WERI-Rb-1 (cell line): ENCODE results near the gene TSPAN18.

ENCODE experiments used
- DNase-seq: peaks from one replicate; pipeline ENCODE4 v3.0.0-alpha.2; 2020
- H3K27ac ChIP-seq: fragments of 250-450 bp; sonication (Bioruptor Pico); 2 replicates; pipeline ENCODE4 v1.5.1; 2020; ENCODE audit warnings: mild to moderate bottlenecking, moderate library complexity
- H3K27me3 ChIP-seq: fragments of 250-450 bp; sonication (Bioruptor Pico); 2 replicates; pipeline ENCODE4 v1.5.1; 2021; ENCODE audit warnings: mild to moderate bottlenecking, low read depth, moderate library complexity; ENCODE audit not compliant: insufficient read depth, severe bottlenecking
- H3K36me3 ChIP-seq: fragments of 250-450 bp; sonication (Bioruptor Pico); 2 replicates; pipeline ENCODE4 v1.5.1; 2020; ENCODE audit warnings: mild to moderate bottlenecking, moderate library complexity
- H3K4me3 ChIP-seq: 2 replicates; pipeline ENCODE4 v1.5.1; 2011; ENCODE audit warnings: low read depth, mild to moderate bottlenecking, control low read depth, low read length
- H3K9me3 ChIP-seq: fragments of 250-450 bp; sonication (Bioruptor Pico); 2 replicates; pipeline ENCODE4 v1.5.1; 2021; ENCODE audit warnings: mild to moderate bottlenecking, moderate library complexity; ENCODE audit not compliant: severe bottlenecking
- TF ChIP-seq, protein P1 (sequence below): IDR thresholded peaks from 2 replicates; pipeline ENCODE4 v1.5.1; 2011; ENCODE audit warnings: low read depth, mild to moderate bottlenecking, control low read depth, inconsistent platforms, low read length

Gene TSPAN18

GRCh38 chr11:44972746-44973435 is 246.1 kb downstream of the TSPAN18 start:
- Histone ChIP-seq H3K27me3 (no peaks in the 10 kb centered on the region), H3K36me3 (no peaks in the 10 kb centered on the region), H3K9me3 (no peaks in the 10 kb centered on the region), H3K4me3 (no peak overlapping the region), H3K27ac (no peak overlapping the region)
- no peak for DNase-seq
- TF ChIP-seq, protein P1, sequence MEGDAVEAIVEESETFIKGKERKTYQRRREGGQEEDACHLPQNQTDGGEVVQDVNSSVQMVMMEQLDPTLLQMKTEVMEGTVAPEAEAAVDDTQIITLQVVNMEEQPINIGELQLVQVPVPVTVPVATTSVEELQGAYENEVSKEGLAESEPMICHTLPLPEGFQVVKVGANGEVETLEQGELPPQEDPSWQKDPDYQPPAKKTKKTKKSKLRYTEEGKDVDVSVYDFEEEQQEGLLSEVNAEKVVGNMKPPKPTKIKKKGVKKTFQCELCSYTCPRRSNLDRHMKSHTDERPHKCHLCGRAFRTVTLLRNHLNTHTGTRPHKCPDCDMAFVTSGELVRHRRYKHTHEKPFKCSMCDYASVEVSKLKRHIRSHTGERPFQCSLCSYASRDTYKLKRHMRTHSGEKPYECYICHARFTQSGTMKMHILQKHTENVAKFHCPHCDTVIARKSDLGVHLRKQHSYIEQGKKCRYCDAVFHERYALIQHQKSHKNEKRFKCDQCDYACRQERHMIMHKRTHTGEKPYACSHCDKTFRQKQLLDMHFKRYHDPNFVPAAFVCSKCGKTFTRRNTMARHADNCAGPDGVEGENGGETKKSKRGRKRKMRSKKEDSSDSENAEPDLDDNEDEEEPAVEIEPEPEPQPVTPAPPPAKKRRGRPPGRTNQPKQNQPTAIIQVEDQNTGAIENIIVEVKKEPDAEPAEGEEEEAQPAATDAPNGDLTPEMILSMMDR, result no peak

- DNase-seq, result no peak
- TF ChIP-seq, protein P1, result no peak
- H3K27ac ChIP-seq, result no peak overlapping the region
Measured at GRCh38 chr11:44973632-44974401, 247.1 kb downstream of the TSPAN18 start.

DNA sequence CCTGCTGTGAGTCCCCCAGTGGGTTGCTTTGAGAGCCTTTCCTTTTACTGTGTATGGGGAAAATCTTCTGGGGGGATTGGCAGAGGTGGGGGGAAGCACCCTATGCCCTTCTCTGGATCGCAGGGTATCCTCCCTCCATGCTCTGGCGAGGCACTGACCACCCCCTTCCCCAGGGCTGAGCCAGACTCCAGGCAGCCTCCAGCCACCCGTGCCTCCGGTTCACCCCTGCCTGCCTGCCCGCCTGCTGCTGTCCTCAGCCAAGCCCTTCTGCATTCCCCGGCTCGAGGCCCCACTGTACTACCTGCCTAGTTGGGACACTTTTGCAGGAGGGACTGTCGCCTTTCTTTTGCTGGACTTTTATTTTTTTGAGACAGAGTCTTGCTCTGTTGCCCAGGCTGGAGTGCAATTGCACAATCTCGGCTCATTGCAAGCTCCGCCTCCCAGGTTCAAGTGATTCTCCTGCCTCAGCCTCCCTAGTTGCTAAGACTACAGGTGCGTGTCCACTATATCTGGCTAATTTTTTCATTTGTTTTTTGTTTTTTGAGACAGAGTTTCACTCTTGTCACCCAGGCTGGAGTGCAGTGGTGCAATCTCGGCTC is 247.7 kb downstream of the TSPAN18 start:
- Histone ChIP-seq H3K36me3 (no peaks in the 10 kb centered on the region), H3K27me3 (no peaks in the 10 kb centered on the region), H3K9me3 (no peaks in the 10 kb centered on the region), H3K4me3 (no peak overlapping the region), H3K27ac (no peak overlapping the region)
- TF ChIP-seq, protein P1, result no peak
- DNase-seq, result no peak

More at GRCh38 chr11:44973632-44974401, 247.1 kb downstream of the TSPAN18 start:
- Histone ChIP-seq H3K36me3 (no peaks in the 10 kb centered on the region), H3K4me3 (no peak overlapping the region), H3K27me3 (no peaks in the 10 kb centered on the region), H3K9me3 (no peaks in the 10 kb centered on the region)

DNA sequence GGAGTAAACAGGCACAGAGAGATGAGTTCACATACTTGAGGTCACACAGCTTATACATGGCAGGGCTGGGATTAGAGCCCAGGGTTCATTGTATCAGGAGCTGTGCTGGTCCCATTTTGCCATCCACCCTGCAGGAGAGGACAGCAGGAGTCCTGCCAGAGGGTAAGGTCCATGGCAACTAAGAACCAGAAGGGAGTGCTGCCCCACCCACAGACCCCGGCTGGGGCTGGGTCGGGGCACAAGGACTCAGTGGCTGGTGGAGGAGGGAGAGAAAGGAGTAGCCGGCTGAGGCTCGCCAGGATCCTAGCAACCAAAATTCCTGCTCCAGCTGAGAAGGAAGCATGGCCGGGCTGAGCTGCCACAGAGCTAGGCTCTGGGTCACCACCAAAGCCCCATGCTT is 249.8 kb downstream of the TSPAN18 start:
- DNase-seq, result no peak
- Histone ChIP-seq H3K9me3 (peaks cover 2% of the 10 kb centered on the region), H3K36me3 (no peaks in the 10 kb centered on the region), H3K27me3 (no peaks in the 10 kb centered on the region), H3K27ac (no peak overlapping the region), H3K4me3 (no peak overlapping the region)
- TF ChIP-seq, protein P1, result no peak

GRCh38 chr11:44977493-44977984 is 250.8 kb downstream of the TSPAN18 start:
- Histone ChIP-seq H3K27ac (peak overlapping the region; percentile 61), H3K27me3 (no peaks in the 10 kb centered on the region), H3K36me3 (no peaks in the 10 kb centered on the region), H3K4me3 (peak overlapping the region; percentile 6; the same call in 1 of the 2 replicates), H3K9me3 (peaks cover 2% of the 10 kb centered on the region)
- peak; percentile 75 for DNase-seq
- TF ChIP-seq, protein P1, result peak; percentile 88
